ENCODE measurements around the gene RICTOR. TPM values are rescaled to one million over a fixed set of nuclear protein-coding genes. Genes with fewer than 3 reads are reported as not detected.

Gene RICTOR
- total RNA-seq, 1 donor from 2014 or later, result 35.0 TPM

- no peak overlapping the region for H3K4me3 ChIP-seq
- H3K27ac ChIP-seq (replicated peaks), result no peak overlapping the region
- no peak for DNase-seq
- peaks cover 16% of the 10 kb centered on the region for H3K36me3 ChIP-seq
- TF ChIP-seq CTCF (IDR thresholded peaks at IDR 0.05; ENCODE audit: borderline replicate concordance), result no peak
- no peaks in the 10 kb centered on the region for H3K4me1 ChIP-seq
- no peaks in the 10 kb centered on the region for H3K27me3 ChIP-seq (ENCODE audit: low read depth)
- H3K9me3 ChIP-seq (replicated peaks), result peaks cover 34% of the 10 kb centered on the region
- intact Hi-C loops (cut with micrococcal nuclease), result no loop called here
These were observed 182.6 kb downstream of the RICTOR start for GRCh38 chr5:38891563-38891962.

GRCh38 chr5:38889424-38889823 lies 184.8 kb downstream of the RICTOR start:
- H3K36me3 ChIP-seq, result peaks cover 37% of the 10 kb centered on the region
- TF ChIP-seq CTCF (IDR thresholded peaks at IDR 0.05; ENCODE audit: borderline replicate concordance), result no peak
- intact Hi-C loops (cut with micrococcal nuclease), result no loop called here
- H3K4me1 ChIP-seq, result no peaks in the 10 kb centered on the region
- H3K9me3 ChIP-seq (replicated peaks), result peaks cover 12% of the 10 kb centered on the region
- DNase-seq, result no peak
- H3K4me3 ChIP-seq, result no peak overlapping the region
- H3K27ac ChIP-seq (replicated peaks), result no peak overlapping the region
- no peaks in the 10 kb centered on the region for H3K27me3 ChIP-seq (ENCODE audit: low read depth)

GRCh38 chr5:38888041-38888440 lies 186.2 kb downstream of the RICTOR start:
- DNase-seq, result no peak
- no peaks in the 10 kb centered on the region for H3K27me3 ChIP-seq (ENCODE audit: low read depth)
- H3K4me3 ChIP-seq, result no peak overlapping the region
- no peaks in the 10 kb centered on the region for H3K9me3 ChIP-seq (replicated peaks)
- H3K4me1 ChIP-seq, result peaks cover 4% of the 10 kb centered on the region
- intact Hi-C loops (cut with micrococcal nuclease), result no loop called here
- H3K36me3 ChIP-seq, result peaks cover 45% of the 10 kb centered on the region
- no peak overlapping the region for H3K27ac ChIP-seq (replicated peaks)
- TF ChIP-seq CTCF (IDR thresholded peaks at IDR 0.05; ENCODE audit: borderline replicate concordance), result no peak

Other genes with a start within 250 kb of the RICTOR start
- 11.7 TPM for gene OSMR, start 228.4 kb downstream of the RICTOR start, total RNA-seq
- gene FYB1, start 145.2 kb upstream of the RICTOR start, total RNA-seq, result 4.9 TPM

All from left ventricle myocardium inferior (tissue), 1 donor.